ENCODE measurements around the gene TSTD1. TPM values are rescaled to one million over a fixed set of nuclear protein-coding genes. Genes with fewer than 3 reads are reported as not detected.

The TSTD1 gene
- total RNA-seq, 1 donor from 2014 or later = 55.5 TPM

- Histone ChIP-seq H3K4me3 (ENCODE audit: low read depth, low read length) (no peak overlapping the region), H3K27me3 (ENCODE audit: control insufficient read depth, insufficient read depth, low read length) (no peaks in the 10 kb centered on the region), H3K36me3 (ENCODE audit: control insufficient read depth, insufficient read depth, low read length) (peaks cover 4% of the 10 kb centered on the region)
- FAIRE-seq = no peak
- no peak for TF ChIP-seq CTCF (IDR thresholded peaks at IDR 0.05; ENCODE audit: insufficient read depth, low read length, severe bottlenecking)
- DNase-seq (ENCODE audit: low read depth) = no peak
These were observed 14.1 kb upstream of the TSTD1 start for GRCh38 chr1:161052899-161053298.

GRCh38 chr1:161051219-161051618 is 12.5 kb upstream of the TSTD1 start:
- DNase-seq (ENCODE audit: low read depth) (no peak), FAIRE-seq (no peak)
- Histone ChIP-seq H3K4me3 (ENCODE audit: low read depth, low read length) (no peak overlapping the region), H3K27me3 (ENCODE audit: control insufficient read depth, insufficient read depth, low read length) (no peaks in the 10 kb centered on the region), H3K36me3 (ENCODE audit: control insufficient read depth, insufficient read depth, low read length) (peaks cover 4% of the 10 kb centered on the region)
- no peak for TF ChIP-seq CTCF (IDR thresholded peaks at IDR 0.05; ENCODE audit: insufficient read depth, low read length, severe bottlenecking)

- TF ChIP-seq CTCF (IDR thresholded peaks at IDR 0.05; ENCODE audit: insufficient read depth, low read length, severe bottlenecking) = no peak
- FAIRE-seq = no peak
- Histone ChIP-seq H3K36me3 (ENCODE audit: control insufficient read depth, insufficient read depth, low read length) (peaks cover 3% of the 10 kb centered on the region), H3K4me3 (ENCODE audit: low read depth, low read length) (no peak overlapping the region), H3K27me3 (ENCODE audit: control insufficient read depth, insufficient read depth, low read length) (no peaks in the 10 kb centered on the region)
- no peak for DNase-seq (ENCODE audit: low read depth)
These were observed 10.4 kb upstream of the TSTD1 start for GRCh38 chr1:161048949-161049722.

GRCh38 chr1:161047436-161048420 is 9.0 kb upstream of the TSTD1 start:
- TF ChIP-seq CTCF (IDR thresholded peaks at IDR 0.05; ENCODE audit: insufficient read depth, low read length, severe bottlenecking) = no peak
- no peak overlapping the region for H3K4me3 ChIP-seq (ENCODE audit: low read depth, low read length)
- no peak for FAIRE-seq
- no peaks in the 10 kb centered on the region for H3K27me3 ChIP-seq (ENCODE audit: control insufficient read depth, insufficient read depth, low read length)
- peaks cover 3% of the 10 kb centered on the region for H3K36me3 ChIP-seq (ENCODE audit: control insufficient read depth, insufficient read depth, low read length)
- no peak for DNase-seq (ENCODE audit: low read depth)

GRCh38 chr1:161046605-161047228 is 8.0 kb upstream of the TSTD1 start:
- no peak for TF ChIP-seq CTCF (IDR thresholded peaks at IDR 0.05; ENCODE audit: insufficient read depth, low read length, severe bottlenecking)
- no peak for DNase-seq (ENCODE audit: low read depth)

More at GRCh38 chr1:161046605-161047228, 8.0 kb upstream of the TSTD1 start:
- Histone ChIP-seq H3K4me3 (ENCODE audit: low read depth, low read length) (peak overlapping the region; percentile 56), H3K27me3 (ENCODE audit: control insufficient read depth, insufficient read depth, low read length) (no peaks in the 10 kb centered on the region), H3K36me3 (ENCODE audit: control insufficient read depth, insufficient read depth, low read length) (peaks cover 10% of the 10 kb centered on the region)
- no peak for FAIRE-seq

All from bronchial epithelial cell (primary cell).